PC-3 (cell line): Measurements from ENCODE around the gene PTPN1. TPM values are rescaled to one million over a fixed set of nuclear protein-coding genes. Genes with fewer than 3 reads are reported as not detected.
"Not testable (repeated sequence)": the region's sequence is repeated elsewhere in the genome, so short reads cannot be mapped to it uniquely, and the experiment has no call there.

ENCODE experiments used
- ATAC-seq: fragments of 200-7000 bp; cut with Tn5 transposase; 2 replicates; pipeline ENCODE4 v1.9.1; 2020; ENCODE audit warnings: mild to moderate bottlenecking, moderate library complexity
- BruUV-seq: library from RNA; stranded (reverse); fragments of 400-500 nt; replicated peaks from 2 replicates; lab custom pipeline; 2021; lab: Mats Ljungman, UMichigan
- CTCF ChIA-PET: fragments of 300-600 bp; sonication (Branson Sonifier 250); formaldehyde crosslinking; loops from one replicate; lab custom pipeline; 2022; ENCODE audit warnings: antibody characterized with exemption; lab: Charles Lee
- POLR2A ChIA-PET: fragments of 300-600 bp; sonication (Branson Sonifier 250); formaldehyde crosslinking; loops from one replicate; lab custom pipeline; 2022; ENCODE audit warnings: antibody characterized with exemption; ENCODE audit not compliant: unreplicated experiment; lab: Charles Lee
- DNase-seq: peaks from one replicate; pipeline ENCODE4 v3.0.0-alpha.2; 2015
- H2AFZ ChIP-seq: fragments of 300-600 bp; sonication (generic); 2 replicates; pipeline ENCODE4 v1.6.0; 2016; ENCODE audit warnings: antibody characterized with exemption, low read length
- H3F3A ChIP-seq: fragments of 300-600 bp; sonication (generic); one replicate; pipeline ENCODE4 v1.6.0; 2017; ENCODE audit warnings: antibody characterized with exemption, low read length, control low read depth, mild to moderate bottlenecking; ENCODE audit not compliant: unreplicated experiment
- H3K27ac ChIP-seq: fragments of 300-600 bp; sonication (generic); 2 replicates; pipeline ENCODE4 v1.5.1; 2016; ENCODE audit warnings: mild to moderate bottlenecking, low read length
- H3K27me3 ChIP-seq: fragments of 300-600 bp; sonication (generic); 2 replicates; pipeline ENCODE4 v1.6.1; 2016; ENCODE audit warnings: low read length, mixed read lengths
- H3K36me3 ChIP-seq: fragments of 300-600 bp; sonication (generic); 2 replicates; pipeline ENCODE4 v1.6.1; 2016; ENCODE audit warnings: low read depth, mixed run types, low read length, mixed read lengths
- H3K4me1 ChIP-seq: fragments of 300-600 bp; sonication (generic); 2 replicates; pipeline ENCODE4 v1.5.1; 2016; ENCODE audit warnings: low read length; ENCODE audit not compliant: insufficient read depth
- H3K4me2 ChIP-seq: fragments of 300-600 bp; sonication (generic); 2 replicates; pipeline ENCODE4 v1.6.0; 2016; ENCODE audit warnings: low read length
- H3K4me3 ChIP-seq: fragments of 300-600 bp; sonication (generic); 2 replicates; pipeline ENCODE4 v1.5.1; 2016; ENCODE audit warnings: mild to moderate bottlenecking, low read length, mixed read lengths
- H3K79me2 ChIP-seq: fragments of 300-600 bp; sonication (generic); 2 replicates; pipeline ENCODE4 v1.6.1; 2017; ENCODE audit warnings: low read length, mixed read lengths
- H3K9ac ChIP-seq: fragments of 300-600 bp; sonication (generic); 2 replicates; pipeline ENCODE4 v1.6.0; 2016; ENCODE audit warnings: mild to moderate bottlenecking, low read length
- H3K9me2 ChIP-seq: fragments of 300-600 bp; sonication (generic); replicated peaks from 2 replicates; pipeline ENCODE4 v1.6.1; 2016; ENCODE audit warnings: mixed run types, low read length, mixed read lengths
- H3K9me3 ChIP-seq: fragments of 300-600 bp; sonication (generic); 2 replicates; pipeline ENCODE4 v1.6.1; 2016; ENCODE audit warnings: low read length, mixed read lengths
- H4K20me1 ChIP-seq: fragments of 300-600 bp; sonication (generic); 2 replicates; pipeline ENCODE4 v1.6.1; 2016; ENCODE audit warnings: low read length, mixed read lengths
- CTCF ChIP-seq: fragments of 300-600 bp; sonication (generic); conservative IDR thresholded peaks from 2 replicates; pipeline ENCODE4 v1.5.1; 2017; ENCODE audit warnings: antibody characterized with exemption, low read depth, mild to moderate bottlenecking, low read length
- EZH2 ChIP-seq: fragments of 300-600 bp; sonication (generic); IDR thresholded peaks from one replicate; pipeline ENCODE4 v1.6.1; 2017; ENCODE audit warnings: antibody characterized with exemption, mild to moderate bottlenecking, low read length; ENCODE audit not compliant: unreplicated experiment
- EZH2phosphoT487 ChIP-seq: fragments of 300-600 bp; sonication (generic); IDR thresholded peaks from 2 replicates; pipeline ENCODE4 v1.6.1; 2018; ENCODE audit warnings: mild to moderate bottlenecking, antibody characterized with exemption, low read length, borderline replicate concordance
- intact Hi-C: fragments of 100-400 bp; cut with micrococcal nuclease; formaldehyde crosslinking; loops from 2 replicates; pipeline ENCODE4 v1.9.0; 2023
- total RNA-seq: library from RNA; depleted of rRNA; stranded (reverse); fragments of >200 nt; gene quantifications from 2 replicates; pipeline ENCODE4 v1.2.3, GENCODE V29; 2014

Gene PTPN1
- total RNA-seq, 1 experiment from 2014 or later = 47.7 TPM

- Histone ChIP-seq H3K9ac (no peak overlapping the region), H3K79me2 (peaks cover 93% of the 10 kb centered on the region), H3K9me3 (no peaks in the 10 kb centered on the region), H3K36me3 (no peaks in the 10 kb centered on the region), H3K9me2 (no peaks in the 10 kb centered on the region), H3K27ac (no peak overlapping the region), H3F3A (no peaks in the 10 kb centered on the region), H2AFZ (no peak overlapping the region), H3K4me2 (no peak overlapping the region), H3K4me3 (no peak overlapping the region), H3K27me3 (no peaks in the 10 kb centered on the region), H3K4me1 (peaks cover 22% of the 10 kb centered on the region), H4K20me1 (peaks cover 11% of the 10 kb centered on the region; the same call in 1 of the 2 replicates)
- ChIA-PET POLR2A (no interaction called here), CTCF (no interaction called here)
- no TSS peak for BruUV-seq
- DNase-seq = no peak
- intact Hi-C loops = no loop called here
- TF ChIP-seq EZH2 (no peak), CTCF (no peak), EZH2phosphoT487 (no peak)
- no peak for ATAC-seq
Observed at GRCh38 chr20:50536333-50536732, 26.1 kb downstream of the PTPN1 start.

GRCh38 chr20:50537546-50538201 is 27.5 kb downstream of the PTPN1 start:
- H3K9ac ChIP-seq = no peak overlapping the region
- peaks cover 7% of the 10 kb centered on the region; the same call in 1 of the 2 replicates for H4K20me1 ChIP-seq
- TF ChIP-seq EZH2 = no peak
- TF ChIP-seq CTCF = no peak
- no peak for TF ChIP-seq EZH2phosphoT487
- BruUV-seq = no TSS peak
- H3K36me3 ChIP-seq = no peaks in the 10 kb centered on the region
- intact Hi-C loops = no loop called here
- H3K4me1 ChIP-seq = peaks cover 18% of the 10 kb centered on the region
- no peak overlapping the region for H2AFZ ChIP-seq
- H3K9me3 ChIP-seq = no peaks in the 10 kb centered on the region
- ATAC-seq = no peak
- CTCF ChIA-PET = interaction anchor here (0.6 kb wide), 1 partner anchor 126 kb away, joined by 5 read pairs; no protein-coding TSS in a partner anchor
- no peak overlapping the region for H3K4me3 ChIP-seq
- POLR2A ChIA-PET = no interaction called here
- no peak for DNase-seq
- no peaks in the 10 kb centered on the region for H3F3A ChIP-seq
- no peaks in the 10 kb centered on the region for H3K9me2 ChIP-seq
- no peak overlapping the region for H3K27ac ChIP-seq
- no peak overlapping the region for H3K4me2 ChIP-seq
- H3K79me2 ChIP-seq = peaks cover 93% of the 10 kb centered on the region
- H3K27me3 ChIP-seq = no peaks in the 10 kb centered on the region

- intact Hi-C loops = no loop called here
- Histone ChIP-seq H3F3A (no peaks in the 10 kb centered on the region), H3K9ac (no peak overlapping the region), H3K9me2 (no peaks in the 10 kb centered on the region), H3K27ac (no peak overlapping the region), H3K4me3 (no peak overlapping the region), H3K36me3 (no peaks in the 10 kb centered on the region), H2AFZ (no peak overlapping the region), H3K79me2 (peaks cover 93% of the 10 kb centered on the region), H4K20me1 (peaks cover 7% of the 10 kb centered on the region; the same call in 1 of the 2 replicates), H3K27me3 (no peaks in the 10 kb centered on the region), H3K9me3 (no peaks in the 10 kb centered on the region), H3K4me1 (peaks cover 12% of the 10 kb centered on the region), H3K4me2 (no peak overlapping the region)
- ATAC-seq = no peak
- ChIA-PET POLR2A (no interaction called here), CTCF (interaction anchor here (0.6 kb wide), 1 partner anchor 125 kb away, joined by 5 read pairs; no protein-coding TSS in a partner anchor)
- BruUV-seq = no TSS peak
- TF ChIP-seq CTCF (no peak), EZH2 (no peak), EZH2phosphoT487 (no peak)
- DNase-seq = no peak
Observed at GRCh38 chr20:50538276-50538675, 28.1 kb downstream of the PTPN1 start.

- H3K9ac ChIP-seq, H3K9me3 ChIP-seq, H3K27ac ChIP-seq, POLR2A ChIA-PET, CTCF ChIA-PET, H2AFZ ChIP-seq, H4K20me1 ChIP-seq, intact Hi-C loops, H3K4me3 ChIP-seq, ATAC-seq, H3K36me3 ChIP-seq, DNase-seq, H3K4me2 ChIP-seq, BruUV-seq, H3K9me2 ChIP-seq, H3K27me3 ChIP-seq, H3F3A ChIP-seq: not testable (repeated sequence)
- H3K4me1 ChIP-seq = peaks cover 12% of the 10 kb centered on the region
- H3K79me2 ChIP-seq = peaks cover 90% of the 10 kb centered on the region
Observed at GRCh38 chr20:50539798-50540197, 29.6 kb downstream of the PTPN1 start.
